Measurements from ENCODE around the gene MUC20.

GRCh38 chr3:195753581-195753980 lies 32.8 kb downstream of the MUC20 start:
- TF ChIP-seq EZH2 (IDR thresholded peaks at IDR 0.05) (no peak), CTCF (IDR thresholded peaks at IDR 0.05) (no peak), EZH2phosphoT487 (IDR thresholded peaks at IDR 0.05) (no peak)
